CD1c-positive myeloid dendritic cell (primary cell): Measurements from ENCODE around the gene LTC4S.

Source experiments
- DNase-seq: peaks from one replicate; pipeline ENCODE4 v3.0.0-alpha.2; 2016; ENCODE audit errors: extremely low spot score

Gene LTC4S

DNA sequence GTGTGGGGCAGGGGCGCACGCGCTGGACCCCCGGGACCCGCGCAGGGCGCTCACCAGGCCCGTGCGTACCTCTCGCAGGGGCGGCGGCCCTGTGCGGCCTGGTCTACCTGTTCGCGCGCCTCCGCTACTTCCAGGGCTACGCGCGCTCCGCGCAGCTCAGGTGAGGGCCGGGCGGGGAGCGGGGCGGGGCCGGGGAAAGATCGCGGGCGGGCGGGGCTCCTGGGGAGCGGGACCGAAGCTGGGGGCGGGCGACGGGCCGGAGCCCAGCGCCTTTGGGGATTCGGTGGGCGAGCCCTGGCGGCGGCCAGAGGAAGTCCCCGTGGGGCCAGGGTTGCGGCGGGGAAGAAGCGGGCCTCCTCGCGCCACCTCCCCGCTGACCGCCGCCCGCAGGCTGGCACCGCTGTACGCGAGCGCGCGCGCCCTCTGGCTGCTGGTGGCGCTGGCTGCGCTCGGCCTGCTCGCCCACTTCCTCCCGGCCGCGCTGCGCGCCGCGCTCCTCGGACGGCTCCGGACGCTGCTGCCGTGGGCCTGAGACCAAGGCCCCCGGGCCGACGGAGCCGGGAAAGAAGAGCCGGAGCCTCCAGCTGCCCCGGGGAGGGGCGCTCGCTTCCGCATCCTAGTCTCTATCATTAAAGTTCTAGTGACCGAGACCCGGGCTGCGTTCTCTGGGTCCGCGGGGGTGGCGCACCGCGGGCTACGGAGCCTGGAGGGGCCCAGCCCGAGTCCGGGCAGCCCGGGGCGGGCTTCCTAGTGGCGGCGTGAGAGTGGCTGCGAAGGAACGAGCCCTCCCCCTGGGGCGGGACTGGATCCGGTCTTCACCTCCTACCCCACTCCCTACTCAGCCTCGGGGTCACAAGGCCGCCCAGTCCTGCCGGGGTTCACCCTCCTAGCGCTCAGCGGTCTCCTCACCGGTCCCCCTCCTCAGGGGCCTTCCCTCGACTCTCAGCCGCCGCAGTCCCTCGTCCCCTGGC, 2.4 kb downstream of the LTC4S start:
- peak; percentile 92 for DNase-seq

DNA sequence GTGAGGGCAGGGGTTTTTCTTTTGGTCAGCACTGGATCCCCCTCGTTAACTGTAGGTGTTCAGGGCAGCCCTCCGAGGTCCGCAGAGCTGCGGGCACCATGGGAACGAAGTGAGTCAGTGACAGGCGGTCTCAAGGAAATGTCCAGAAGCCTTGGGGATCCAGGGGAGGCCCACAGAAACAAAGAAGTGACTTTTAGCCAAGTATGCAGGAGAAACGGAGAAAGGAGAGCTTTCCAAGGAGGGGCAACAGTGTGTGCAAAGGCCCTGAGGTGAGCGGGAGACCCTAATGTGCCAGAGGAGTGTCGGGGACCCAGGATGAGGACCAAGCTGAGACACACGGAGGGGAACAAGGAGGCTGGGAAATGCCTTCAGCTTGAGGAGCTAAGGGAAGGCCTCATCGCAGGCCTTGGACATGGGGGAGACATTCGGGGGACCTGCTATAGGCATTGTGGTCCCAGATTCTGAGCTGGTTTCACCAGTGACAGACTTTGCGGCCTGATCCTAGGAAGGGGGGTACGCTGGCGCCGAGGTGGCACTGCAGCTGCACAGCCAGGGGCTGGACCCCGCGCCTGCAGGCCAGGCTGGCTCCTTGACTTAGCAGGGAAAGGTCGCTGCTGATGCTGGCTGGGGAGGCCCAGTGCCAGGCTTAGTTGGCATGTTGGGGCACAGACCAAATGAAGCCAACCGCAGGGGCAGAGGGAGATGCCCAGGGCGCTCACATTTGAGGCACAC, 3.3 kb downstream of the LTC4S start:
- no peak for DNase-seq

DNA sequence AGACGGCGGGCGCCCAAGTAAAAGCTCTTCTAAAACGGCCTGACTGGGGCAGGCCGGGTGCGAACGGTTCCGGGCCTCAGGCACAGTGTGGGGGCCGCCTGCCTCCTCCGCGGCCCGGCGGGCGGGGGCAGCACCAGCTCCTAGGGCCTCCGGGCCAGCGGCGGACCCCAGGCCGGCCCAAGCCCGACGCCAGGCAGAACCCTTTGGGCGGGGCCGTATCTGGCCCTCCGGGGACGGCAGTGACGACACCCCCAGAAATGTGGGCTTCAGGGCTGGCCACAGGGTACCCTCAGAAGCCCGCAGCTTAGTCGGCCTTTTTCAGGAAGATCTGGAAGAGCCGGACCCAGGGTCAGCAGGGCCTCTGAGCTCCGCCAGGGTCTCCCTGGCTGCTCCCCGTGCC, 4.0 kb downstream of the LTC4S start:
- no peak for DNase-seq

DNA sequence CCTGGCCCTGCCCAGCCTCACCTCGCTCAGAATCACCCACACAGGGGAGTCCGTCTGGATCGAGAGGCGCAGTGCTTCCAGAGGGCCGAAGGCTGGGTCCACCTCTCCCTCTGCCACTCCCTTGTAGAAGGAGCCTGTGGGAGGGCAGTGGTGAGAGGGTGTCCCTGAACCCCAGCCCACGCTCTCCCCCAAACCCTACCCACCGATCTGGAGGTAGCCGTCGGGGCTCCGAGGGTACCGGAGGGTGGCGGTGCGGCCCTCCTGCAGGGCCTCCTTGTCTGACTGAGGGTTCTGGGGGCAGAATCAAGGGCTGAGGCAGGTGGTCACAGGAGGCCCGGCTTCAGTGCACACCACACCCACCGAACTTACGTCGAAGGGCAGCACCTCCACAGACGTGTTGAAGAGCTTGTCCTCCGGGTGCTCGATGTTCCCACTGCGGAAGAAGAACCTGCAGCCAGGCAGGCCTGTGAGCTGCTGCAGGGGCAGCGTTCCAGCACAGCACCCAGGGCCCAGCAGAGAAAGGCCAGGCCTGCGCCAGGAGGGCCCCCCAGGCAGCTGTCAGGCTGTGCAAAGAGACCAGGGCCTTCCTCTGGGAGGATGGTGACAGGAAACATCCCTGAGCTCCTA, 4.5 kb downstream of the LTC4S start:
- no peak for DNase-seq

DNA sequence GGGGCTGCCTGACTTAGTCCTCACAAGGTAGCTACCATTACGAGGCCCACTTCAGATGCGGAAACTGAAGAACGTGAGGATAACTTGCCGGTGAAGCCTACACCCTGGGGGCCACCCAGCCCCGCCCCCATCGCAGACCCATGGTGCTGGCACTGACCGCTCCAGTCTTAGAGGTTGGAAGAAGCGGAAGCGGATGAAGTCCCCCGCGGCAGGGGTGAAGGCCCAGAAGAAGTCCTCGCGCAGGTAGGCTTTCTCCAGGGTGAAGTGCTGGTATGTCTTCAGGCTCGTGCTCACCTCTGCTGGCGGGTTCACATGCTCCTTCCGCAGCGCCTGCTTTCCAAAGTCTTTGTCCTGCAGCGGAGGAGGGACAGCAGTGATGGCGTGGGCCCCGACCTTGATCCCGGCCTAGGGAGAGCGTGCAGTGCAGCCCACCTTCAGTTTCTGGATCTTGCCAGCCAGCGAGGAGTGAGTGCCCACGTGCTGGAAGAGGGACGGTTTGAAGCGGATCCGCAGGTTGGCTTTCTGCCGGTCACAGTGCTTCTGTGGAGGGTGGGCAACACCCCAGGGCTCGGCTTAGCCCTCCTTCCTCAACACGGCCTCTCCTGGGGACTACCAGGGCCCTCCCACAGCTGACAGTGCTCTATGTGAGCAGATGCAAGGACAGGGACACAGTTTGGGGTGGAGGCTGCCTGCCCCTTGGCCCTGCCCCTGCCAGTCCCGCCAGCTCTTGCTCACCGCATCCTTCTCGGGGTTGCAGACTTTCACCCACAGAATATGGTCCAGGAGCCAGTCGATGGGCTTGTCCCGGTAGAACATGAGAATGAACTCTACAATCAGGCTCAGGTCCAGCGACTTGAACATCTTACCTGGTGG, 5.2 kb downstream of the LTC4S start:
- no peak for DNase-seq

DNA sequence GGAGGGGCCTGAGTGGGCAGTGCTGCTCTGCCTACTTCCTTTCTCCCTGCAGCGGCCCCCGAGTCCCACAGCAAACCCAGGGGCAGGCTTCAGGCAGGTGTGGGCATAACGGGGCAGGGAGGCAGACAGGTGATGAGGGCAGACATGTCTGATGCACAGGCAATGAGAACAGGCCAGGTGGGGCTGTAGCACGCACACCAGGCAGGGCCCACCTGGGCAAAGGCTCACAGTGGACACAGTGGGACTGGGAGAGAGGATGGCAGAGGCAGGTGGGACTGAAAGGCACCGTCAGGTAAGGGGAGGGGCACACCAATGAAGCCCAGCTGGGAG, 5.8 kb downstream of the LTC4S start:
- DNase-seq: no peak

GRCh38 chr5:179800071-179800695, 6.4 kb downstream of the LTC4S start:
- DNase-seq: no peak

GRCh38 chr5:179800696-179801201, 7.0 kb downstream of the LTC4S start:
- DNase-seq: no peak

- peak; percentile 79 for DNase-seq
Observed at GRCh38 chr5:179801304-179802206, 7.8 kb downstream of the LTC4S start.

DNA sequence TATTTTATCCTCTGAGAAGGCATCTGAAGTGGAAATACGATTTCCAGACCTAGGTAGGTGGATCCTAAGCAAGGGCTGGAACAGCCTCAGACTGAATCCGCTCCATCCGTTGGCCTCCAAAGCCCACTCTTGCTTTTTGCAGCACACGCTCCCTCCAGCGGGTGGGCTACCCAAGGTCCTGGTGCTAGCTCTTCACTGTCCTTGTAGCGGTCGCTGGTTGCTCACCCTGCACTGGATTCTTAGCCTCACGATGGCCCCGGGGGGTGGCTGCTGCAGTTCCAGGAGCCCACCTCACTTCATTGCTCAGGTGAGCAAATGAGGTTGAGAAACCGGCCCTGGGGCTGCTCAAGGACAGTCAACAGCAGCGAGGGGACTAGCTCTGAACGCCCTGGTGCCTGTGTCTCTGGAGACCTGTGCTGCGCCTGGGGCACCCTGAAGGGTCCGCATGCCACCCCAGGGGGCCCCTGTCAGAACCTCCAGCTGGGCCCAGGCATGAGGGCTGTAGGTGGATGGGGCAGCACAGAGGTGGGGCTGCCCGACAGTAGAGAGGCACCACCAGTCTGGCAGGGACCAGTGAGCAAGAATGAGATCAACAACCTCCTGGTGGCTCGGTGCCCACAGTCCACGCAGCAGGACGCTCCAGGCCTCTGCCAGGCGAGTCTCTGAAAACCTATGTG, 8.6 kb downstream of the LTC4S start:
- no peak for DNase-seq

GRCh38 chr5:179802950-179803562, 9.3 kb downstream of the LTC4S start:
- no peak for DNase-seq

GRCh38 chr5:179803651-179804554, 10.1 kb downstream of the LTC4S start:
- peak; percentile 71 for DNase-seq

- DNase-seq: no peak
Observed at GRCh38 chr5:179804555-179804947, 10.8 kb downstream of the LTC4S start.

DNA sequence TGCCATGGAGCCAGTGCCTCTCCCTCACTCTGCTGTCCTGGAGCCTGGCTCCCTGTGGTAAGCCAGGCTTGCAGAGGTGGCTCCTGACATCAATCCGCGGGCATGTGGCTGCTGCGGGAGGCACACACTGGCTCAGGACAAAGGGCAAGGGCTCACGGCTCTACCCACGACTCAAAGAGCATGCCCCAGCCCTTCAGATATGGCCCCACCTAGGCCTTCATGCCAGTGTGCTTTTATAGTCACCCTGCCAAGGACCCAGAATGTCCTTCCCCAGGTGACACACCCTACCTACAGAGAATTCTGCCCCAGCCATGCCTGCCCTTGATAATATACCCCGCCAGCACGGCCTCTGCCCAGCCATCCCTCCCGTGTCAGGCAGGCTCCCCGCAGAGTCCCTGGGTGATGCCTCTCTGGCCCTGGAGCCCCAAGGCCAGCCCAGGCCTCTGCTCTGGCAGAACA, 11.3 kb downstream of the LTC4S start:
- no peak for DNase-seq

DNA sequence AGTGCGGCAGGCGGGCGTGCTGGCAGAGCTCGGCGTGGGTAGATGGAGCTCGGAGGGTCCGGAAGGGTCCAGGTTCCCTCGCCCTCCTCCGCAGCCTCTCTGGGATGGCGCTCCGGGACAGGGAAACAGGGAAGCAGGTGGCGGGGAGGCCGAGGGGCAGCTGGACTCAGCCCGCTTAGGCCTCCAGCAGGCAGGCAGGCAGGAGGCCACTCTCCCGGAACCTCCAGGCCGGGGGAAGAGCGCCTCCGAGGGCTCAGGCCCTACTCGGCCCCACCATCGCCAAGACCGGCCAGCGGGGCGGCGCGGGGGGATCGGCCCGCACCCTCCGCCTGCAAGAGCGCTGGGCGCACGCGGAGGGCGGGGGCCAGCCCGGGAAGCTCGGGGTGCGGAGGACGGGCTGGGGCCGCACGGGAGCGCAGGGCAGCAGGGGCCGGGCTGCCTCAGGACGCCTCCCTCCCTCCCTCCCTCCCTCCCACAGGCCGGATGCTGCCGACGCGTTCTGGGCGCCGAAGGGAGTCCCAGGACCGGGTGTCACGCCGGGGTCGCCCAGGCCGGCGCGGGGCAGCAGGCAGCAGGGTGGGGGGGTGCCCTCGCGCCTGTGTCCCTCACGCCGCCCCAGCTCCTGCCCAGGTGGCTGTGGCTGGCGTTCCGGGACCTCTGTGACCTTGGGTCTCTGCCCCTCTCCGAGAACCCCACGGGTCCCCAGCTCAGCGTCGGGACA, 11.9 kb downstream of the LTC4S start:
- DNase-seq: peak; percentile 54

DNA sequence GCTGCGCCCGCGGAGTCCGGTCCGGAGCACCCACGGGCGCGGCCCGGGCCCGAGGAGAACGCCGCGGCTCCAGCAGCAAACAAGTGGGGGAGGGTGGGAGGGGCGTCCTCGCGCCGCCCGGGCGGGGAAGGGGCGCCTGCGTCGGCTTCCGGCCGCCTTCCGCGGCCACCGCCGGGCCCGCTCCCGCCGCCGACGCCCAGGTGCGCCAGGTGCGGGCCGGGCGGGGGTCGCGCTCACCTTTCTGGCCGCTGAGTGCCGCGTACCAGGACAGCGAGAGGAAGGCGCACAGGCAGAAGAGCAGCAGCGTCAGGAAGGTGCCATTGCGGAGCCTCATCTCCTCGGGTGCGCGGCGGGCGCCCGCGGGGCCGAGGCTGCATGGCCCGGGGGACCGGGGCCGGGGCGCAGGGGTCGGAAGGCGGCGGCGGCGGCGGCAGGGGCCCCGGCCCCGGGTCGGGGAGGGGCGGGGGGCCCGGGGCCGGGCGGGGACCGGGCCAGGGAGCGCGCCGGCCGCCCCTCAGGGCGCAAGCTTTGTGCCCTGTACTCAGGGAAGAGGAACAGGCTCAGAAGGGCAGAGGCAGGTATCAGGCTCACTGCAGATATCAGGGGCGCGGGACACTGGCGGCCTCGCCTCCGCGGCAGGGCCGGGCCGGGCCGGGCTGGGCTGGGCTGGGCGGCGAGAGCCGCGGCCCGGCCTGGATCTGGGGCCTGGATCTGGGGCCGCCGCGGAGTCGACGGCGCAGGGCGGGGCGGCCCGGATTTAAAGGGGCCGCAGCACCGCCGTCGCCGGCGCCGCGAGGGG, 12.7 kb downstream of the LTC4S start, which contains the start of gene MGAT4B:
TSS of gene MGAT4B (minus strand) at position 617 of the 799 bp plus-strand sequence. CDS start at position 334, 283 bp downstream.
- peak; percentile 82 for DNase-seq
